Measurements from ENCODE around the gene HHATL.

HHATL gene

DNA sequence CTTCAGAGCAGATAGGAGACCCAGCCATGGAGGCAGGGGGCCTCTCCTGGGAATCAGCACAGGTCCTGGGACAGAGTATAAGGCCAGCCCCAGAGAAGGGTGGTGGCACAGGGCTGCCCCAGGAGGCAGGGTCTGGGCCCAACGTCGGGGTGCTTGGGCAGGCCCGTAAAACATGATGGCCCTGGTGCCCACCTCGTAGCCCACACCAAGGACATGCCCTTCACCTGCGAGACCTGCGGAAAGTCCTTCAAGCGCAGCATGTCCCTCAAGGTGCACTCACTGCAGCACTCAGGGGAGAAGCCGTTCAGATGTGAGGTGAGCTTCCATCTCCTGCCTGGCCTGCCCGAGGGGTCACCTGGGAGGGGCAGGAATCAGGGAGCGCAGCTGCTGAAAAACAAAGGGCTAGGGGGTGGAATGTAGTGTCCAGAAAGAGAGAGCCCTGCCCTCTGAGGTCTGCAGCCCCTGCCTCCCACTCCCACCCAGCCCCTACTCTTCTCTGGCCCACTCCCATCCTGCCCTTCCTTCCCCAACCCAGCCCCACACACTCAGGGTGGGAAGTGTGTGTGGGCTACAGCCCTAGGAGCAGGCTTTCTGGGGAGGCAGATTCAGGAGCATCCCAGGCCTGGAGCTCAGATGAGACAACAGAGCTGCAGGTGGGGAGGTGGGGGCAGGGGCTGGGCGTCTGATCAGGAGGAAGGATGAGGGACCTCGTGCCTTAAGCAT, 39.6 kb downstream of the HHATL start:
- no peak for FAIRE-seq

GRCh38 chr3:42662037-42662812, 40.4 kb downstream of the HHATL start:
- no peak for FAIRE-seq

- no peak for FAIRE-seq
Observed at GRCh38 chr3:42661593-42662022, 41.0 kb downstream of the HHATL start.

DNA sequence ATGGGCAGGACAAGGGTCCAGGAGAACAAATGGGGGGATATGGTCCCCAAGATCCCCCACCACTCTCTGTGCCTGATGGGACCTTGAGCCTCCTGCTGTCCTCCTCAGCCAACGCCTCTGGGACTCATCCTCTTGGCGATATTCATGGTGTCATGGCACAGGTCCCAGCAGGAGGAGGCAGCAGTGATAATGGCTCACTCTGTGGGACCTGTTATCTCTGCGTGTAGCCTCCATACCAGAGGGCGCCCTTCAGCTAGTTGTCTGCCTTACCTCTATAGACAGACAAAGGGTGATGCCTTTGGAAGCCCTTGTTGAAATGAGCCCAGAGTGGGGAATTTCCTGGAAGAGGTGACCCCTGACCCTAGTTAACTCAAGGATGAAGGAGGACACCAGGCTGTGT, 41.7 kb downstream of the HHATL start:
- no peak for FAIRE-seq

- FAIRE-seq, result no peak
Observed at GRCh38 chr3:42660131-42660715, 42.4 kb downstream of the HHATL start.

GRCh38 chr3:42659451-42660130, 43.0 kb downstream of the HHATL start:
- FAIRE-seq, result no peak

DNA sequence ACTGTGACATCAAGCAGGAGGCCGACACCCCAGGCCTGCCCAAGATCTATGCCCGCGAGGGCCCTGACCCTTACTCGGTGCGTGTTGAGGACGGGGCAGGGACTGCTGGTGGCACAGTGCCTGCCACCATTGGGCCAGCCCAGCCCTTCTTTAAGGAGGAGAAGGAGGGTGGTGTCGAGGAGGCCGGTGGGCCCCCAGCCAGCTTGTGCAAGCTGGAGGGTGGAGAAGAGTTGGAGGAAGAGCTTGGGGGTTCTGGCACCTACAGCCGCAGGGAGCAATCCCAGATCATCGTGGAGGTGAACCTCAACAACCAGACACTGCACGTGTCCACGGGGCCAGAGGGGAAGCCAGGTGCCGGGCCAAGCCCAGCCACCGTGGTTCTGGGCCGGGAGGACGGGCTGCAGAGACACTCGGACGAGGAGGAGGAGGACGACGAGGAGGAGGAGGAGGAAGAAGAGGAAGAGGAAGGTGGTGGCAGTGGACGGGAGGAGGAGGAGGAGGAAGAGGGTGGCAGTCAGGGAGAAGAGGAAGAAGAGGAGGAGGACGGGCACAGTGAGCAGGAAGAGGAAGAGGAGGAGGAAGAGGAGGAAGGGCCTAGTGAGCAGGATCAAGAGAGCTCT, 43.7 kb downstream of the HHATL start:
- FAIRE-seq, result no peak

GRCh38 chr3:42658091-42658770, 44.4 kb downstream of the HHATL start:
- FAIRE-seq, result no peak

DNA sequence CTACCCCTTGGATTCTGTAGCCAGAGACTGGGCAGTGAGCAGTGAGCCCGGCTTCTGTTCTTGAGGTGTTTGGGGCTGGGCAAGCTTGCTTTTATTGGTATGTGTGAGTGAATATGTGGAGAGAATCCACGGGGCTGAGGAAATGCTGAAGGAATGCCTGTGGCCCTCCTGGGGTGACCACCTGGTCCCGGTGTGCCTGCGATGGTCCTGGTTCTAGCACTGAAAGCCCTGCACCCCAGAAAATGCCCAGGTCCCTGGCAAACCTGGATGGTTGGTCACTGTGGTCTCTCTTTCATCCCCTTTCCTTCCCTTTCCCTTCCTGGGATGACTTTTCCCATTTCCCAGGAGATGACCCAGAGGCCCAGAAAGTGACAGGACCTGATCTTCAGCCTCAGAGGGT, 44.9 kb downstream of the HHATL start:
- FAIRE-seq, result no peak

GRCh38 chr3:42656680-42657610, 45.7 kb downstream of the HHATL start:
- no peak for FAIRE-seq

GRCh38 chr3:42655980-42656679, 46.5 kb downstream of the HHATL start:
- FAIRE-seq, result no peak

- FAIRE-seq, result no peak
Observed at GRCh38 chr3:42655331-42655888, 47.2 kb downstream of the HHATL start.

DNA sequence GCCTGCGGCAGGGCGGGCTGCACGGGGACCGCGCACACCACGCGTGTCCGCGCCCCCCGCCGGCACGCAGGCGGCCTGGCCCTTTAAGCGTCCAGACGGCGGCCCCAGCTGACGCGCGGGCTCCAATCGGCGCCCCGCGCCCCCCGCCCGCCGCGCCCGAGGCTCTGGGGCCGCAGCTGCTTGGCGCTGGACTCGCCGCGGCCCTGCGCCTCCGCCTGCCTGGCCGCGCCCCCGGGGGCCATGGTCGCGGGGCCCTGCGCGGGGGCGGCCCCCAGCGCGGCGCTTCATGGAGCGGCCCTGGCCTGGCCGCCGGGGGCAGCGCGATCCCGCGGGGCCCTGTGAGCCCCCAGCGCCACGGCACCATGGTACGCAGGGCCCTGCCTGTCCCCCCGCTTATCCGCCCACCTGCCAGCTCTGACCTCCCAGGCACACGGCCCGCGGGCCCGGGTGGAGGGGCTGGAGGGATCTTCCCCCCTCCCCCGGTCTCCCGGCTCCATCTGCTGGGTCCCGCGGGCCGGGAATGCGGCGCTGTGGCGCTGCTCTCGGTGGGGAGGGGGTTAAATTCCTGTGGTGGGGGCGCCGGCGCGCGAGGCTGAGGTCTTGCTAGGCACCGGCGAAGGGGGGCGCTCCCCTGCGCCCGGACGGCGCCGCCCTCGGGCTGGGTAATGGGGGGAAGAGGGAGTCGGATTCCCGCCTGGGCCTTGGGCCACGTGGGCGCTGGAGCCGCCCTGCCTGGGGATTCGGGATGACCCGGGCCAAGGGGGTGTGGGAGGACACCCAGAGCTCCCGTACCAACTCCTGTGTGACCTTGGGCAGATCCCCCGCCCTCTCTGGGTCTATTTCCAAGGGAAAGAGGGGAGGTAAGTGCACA, 48.0 kb downstream of the HHATL start:
- FAIRE-seq, result no peak

DNA sequence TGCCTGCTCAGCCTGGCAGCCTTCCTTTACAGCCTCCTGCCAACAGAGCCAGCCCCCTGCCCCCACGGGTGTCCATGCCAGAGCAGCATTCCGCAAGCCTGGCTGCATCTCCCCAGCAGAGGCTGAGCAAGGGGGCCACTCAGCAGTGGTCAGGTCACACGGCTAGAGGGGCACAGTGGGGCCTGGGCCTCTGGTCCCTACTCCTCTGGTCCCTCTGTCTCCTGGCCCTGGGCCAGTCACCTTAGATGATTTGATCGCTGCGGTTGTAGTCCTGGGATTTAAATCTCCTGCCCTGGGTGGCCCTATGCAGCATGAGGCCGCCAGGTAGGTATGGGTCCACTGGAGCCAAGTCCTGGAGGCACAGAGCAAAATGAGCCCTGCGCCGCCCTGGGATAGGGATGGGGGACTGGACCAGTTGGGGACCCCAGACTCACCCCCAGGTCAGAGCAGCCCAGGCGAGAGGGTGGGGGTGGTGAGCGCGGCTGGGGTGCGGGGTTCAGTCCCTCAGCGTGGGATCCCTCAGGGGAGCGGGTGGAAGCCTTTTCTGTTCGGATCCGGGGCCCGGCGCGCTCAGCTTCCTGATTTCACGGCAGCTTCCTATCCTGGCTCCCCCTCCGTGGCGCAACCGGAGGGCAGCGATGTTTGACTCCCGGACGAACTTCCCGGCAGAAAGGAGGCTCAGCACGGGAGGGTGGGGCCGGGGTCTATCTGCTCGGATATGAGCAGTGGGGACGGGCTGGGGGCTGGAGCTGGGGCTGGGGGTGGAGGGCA, 48.9 kb downstream of the HHATL start, which contains the start of gene ZBTB47:
TSS of gene ZBTB47 (plus strand) at position 138 of the 771 bp plus-strand sequence. CDS start 4,659 bp downstream, outside the sequence.
- no peak for FAIRE-seq

- FAIRE-seq, result no peak
Observed at GRCh38 chr3:42653303-42653559, 49.4 kb downstream of the HHATL start.

DNA sequence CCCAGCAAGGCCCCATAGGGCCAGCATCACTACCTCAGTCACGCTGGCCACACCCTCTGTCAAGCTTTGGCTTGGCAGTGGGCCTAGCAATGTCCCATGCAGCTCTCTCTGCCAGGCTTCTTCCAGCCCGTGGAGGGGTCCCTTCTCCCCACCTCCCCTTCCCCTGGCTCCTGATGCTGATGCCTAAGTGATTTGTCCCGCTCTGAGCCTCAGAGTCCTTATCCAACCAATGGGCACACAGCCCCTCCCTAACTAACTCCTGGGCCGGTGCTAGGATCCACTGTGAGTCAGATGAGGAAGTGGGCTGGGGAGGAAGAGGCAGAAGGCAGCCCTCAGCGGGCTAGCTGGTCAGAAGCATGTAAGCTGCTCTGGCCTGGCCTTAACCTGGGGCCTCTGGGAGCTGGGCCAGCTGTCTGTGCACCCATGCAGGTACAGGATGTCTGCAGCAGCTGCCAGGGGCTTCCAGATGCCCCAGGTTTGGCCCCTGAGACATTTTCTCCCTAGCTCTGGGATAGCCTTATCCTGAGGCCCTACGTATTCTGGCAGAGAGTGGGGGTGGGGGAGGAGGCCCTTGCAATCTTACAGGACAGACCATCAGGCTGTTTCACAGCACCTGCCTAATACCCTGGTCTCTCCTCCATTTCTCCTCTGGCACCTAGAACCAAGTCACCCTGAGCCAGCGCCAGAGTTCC, 49.8 kb downstream of the HHATL start:
- no peak for FAIRE-seq

- FAIRE-seq, result no peak
Observed at GRCh38 chr3:42652251-42652610, 50.4 kb downstream of the HHATL start.

All from A204.1 (cell line).